Parathyroid adenoma (tissue), 2 donors: Measurements from ENCODE around the gene NAP1L4.

Experiments used
- H2AFZ ChIP-seq: fragments of 300-600 bp; sonication (generic); one replicate; pipeline ENCODE4 v1.7.0; 2017; ENCODE audit warnings: antibody characterized with exemption, mild to moderate bottlenecking
- H3K27ac ChIP-seq: fragments of 300-600 bp; sonication (generic); one replicate; pipeline ENCODE4 v1.7.0; 2017
- H3K27me3 ChIP-seq: fragments of 300-600 bp; sonication (generic); one replicate; pipeline ENCODE4 v1.7.0; 2017; ENCODE audit warnings: low read length; ENCODE audit not compliant: control insufficient read depth, insufficient read depth
- H3K36me3 ChIP-seq: fragments of 300-600 bp; sonication (generic); one replicate; pipeline ENCODE4 v1.7.0; 2017; ENCODE audit warnings: low read length; ENCODE audit not compliant: control insufficient read depth, insufficient read depth
- H3K4me1 ChIP-seq: fragments of 300-600 bp; sonication (generic); one replicate; pipeline ENCODE4 v1.7.0; 2017; ENCODE audit warnings: control low read depth
- H3K4me2 ChIP-seq: fragments of 300-600 bp; sonication (generic); one replicate; pipeline ENCODE4 v1.7.0; 2017; ENCODE audit warnings: low read length
- H3K4me3 ChIP-seq: fragments of 300-600 bp; sonication (generic); one replicate; pipeline ENCODE4 v1.7.0; 2017; ENCODE audit warnings: low read depth, low read length
- H3K79me2 ChIP-seq: fragments of 300-600 bp; sonication (generic); one replicate; pipeline ENCODE4 v1.7.0; 2017; ENCODE audit warnings: control low read depth
- H3K9ac ChIP-seq: fragments of 300-600 bp; sonication (generic); one replicate; pipeline ENCODE4 v1.7.0; 2017; ENCODE audit warnings: mild to moderate bottlenecking
- H3K9me3 ChIP-seq: fragments of 300-600 bp; sonication (generic); one replicate; pipeline ENCODE4 v1.7.0; 2017; ENCODE audit warnings: low read length; ENCODE audit not compliant: control insufficient read depth
- CTCF ChIP-seq: fragments of 300-600 bp; sonication (generic); IDR thresholded peaks from one replicate; pipeline ENCODE4 v1.7.0; 2017; ENCODE audit warnings: antibody characterized with exemption, mild to moderate bottlenecking
- donor health status: primary hyperparathyroidism.

The NAP1L4 gene

GRCh38 chr11:3036419-3036818 is 44.3 kb upstream of the NAP1L4 start:
- H3K27ac ChIP-seq: no peak overlapping the region

GRCh38 chr11:3035333-3035732 is 43.2 kb upstream of the NAP1L4 start:
- Histone ChIP-seq H3K27ac (no peak overlapping the region), H3K79me2 (no peaks in the 10 kb centered on the region), H2AFZ (no peak overlapping the region), H3K4me3 (no peak overlapping the region), H3K4me2 (no peak overlapping the region), H3K4me1 (peaks cover under 1% of the 10 kb centered on the region), H3K27me3 (no peaks in the 10 kb centered on the region), H3K9me3 (no peaks in the 10 kb centered on the region), H3K9ac (no peak overlapping the region), H3K36me3 (no peaks in the 10 kb centered on the region)
- TF ChIP-seq CTCF: no peak

More at GRCh38 chr11:3036419-3036818, 44.3 kb upstream of the NAP1L4 start:
- Histone ChIP-seq H3K9ac (no peak overlapping the region), H3K4me1 (no peaks in the 10 kb centered on the region), H3K36me3 (no peaks in the 10 kb centered on the region), H3K9me3 (no peaks in the 10 kb centered on the region), H3K27me3 (no peaks in the 10 kb centered on the region), H3K4me2 (no peak overlapping the region), H3K4me3 (no peak overlapping the region), H3K79me2 (no peaks in the 10 kb centered on the region), H2AFZ (no peak overlapping the region)
- TF ChIP-seq CTCF: no peak

- no peaks in the 10 kb centered on the region for H3K79me2 ChIP-seq
- peak overlapping the region; percentile 29 for H3K27ac ChIP-seq
- H3K4me3 ChIP-seq: no peak overlapping the region
- H3K9me3 ChIP-seq: no peaks in the 10 kb centered on the region
- no peak for TF ChIP-seq CTCF
- no peak overlapping the region for H2AFZ ChIP-seq
- H3K9ac ChIP-seq: no peak overlapping the region
- H3K4me2 ChIP-seq: no peak overlapping the region
- no peaks in the 10 kb centered on the region for H3K36me3 ChIP-seq
- H3K4me1 ChIP-seq: peaks cover 2% of the 10 kb centered on the region
- H3K27me3 ChIP-seq: no peaks in the 10 kb centered on the region
Measured at GRCh38 chr11:3030289-3031070, 38.4 kb upstream of the NAP1L4 start.

GRCh38 chr11:3028813-3029212 is 36.7 kb upstream of the NAP1L4 start:
- H3K4me3 ChIP-seq: no peak overlapping the region
- no peak overlapping the region for H3K9ac ChIP-seq
- no peak overlapping the region for H3K4me2 ChIP-seq
- no peaks in the 10 kb centered on the region for H3K9me3 ChIP-seq
- H2AFZ ChIP-seq: no peak overlapping the region
- TF ChIP-seq CTCF: no peak
- H3K27me3 ChIP-seq: no peaks in the 10 kb centered on the region
- peaks cover 2% of the 10 kb centered on the region for H3K4me1 ChIP-seq
- H3K27ac ChIP-seq: no peak overlapping the region
- no peaks in the 10 kb centered on the region for H3K79me2 ChIP-seq
- no peaks in the 10 kb centered on the region for H3K36me3 ChIP-seq

- H2AFZ ChIP-seq: no peak overlapping the region
- no peaks in the 10 kb centered on the region for H3K27me3 ChIP-seq
- H3K79me2 ChIP-seq: no peaks in the 10 kb centered on the region
- no peak overlapping the region for H3K4me2 ChIP-seq
- TF ChIP-seq CTCF: no peak
- no peaks in the 10 kb centered on the region for H3K9me3 ChIP-seq
- peaks cover 2% of the 10 kb centered on the region for H3K4me1 ChIP-seq
- no peak overlapping the region for H3K27ac ChIP-seq
- H3K36me3 ChIP-seq: no peaks in the 10 kb centered on the region
- no peak overlapping the region for H3K9ac ChIP-seq
- H3K4me3 ChIP-seq: no peak overlapping the region
Measured at GRCh38 chr11:3026803-3027202, 34.7 kb upstream of the NAP1L4 start.
